ENCODE measurements around the gene PARS2.

PARS2 gene

DNA sequence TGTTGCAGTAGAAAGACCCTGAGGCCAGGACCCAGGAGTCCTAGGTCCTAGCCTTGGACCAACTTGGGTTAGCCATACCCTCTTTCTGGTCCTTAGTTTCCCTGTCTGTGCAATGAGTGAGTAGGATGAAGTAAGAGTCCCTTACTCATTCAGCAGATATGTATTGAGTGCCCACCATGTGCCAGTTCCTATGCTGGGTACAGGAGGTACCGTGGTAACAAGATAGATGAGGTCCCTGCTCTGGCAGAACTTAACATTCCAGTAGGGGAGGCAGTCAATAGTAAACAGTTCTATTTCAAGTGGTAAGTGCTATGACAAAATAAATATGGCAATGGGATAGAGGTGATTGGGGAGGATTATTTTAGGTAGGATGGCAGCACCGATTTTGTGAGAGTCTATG is 18.3 kb upstream of the PARS2 start:
- TF ChIP-seq FOXM1 (IDR thresholded peaks at IDR 0.05; ENCODE audit: borderline replicate concordance, low read depth) (no peak), TCF12 (IDR thresholded peaks at IDR 0.05; ENCODE audit: low read depth) (no peak), CEBPB (IDR thresholded peaks at IDR 0.05) (no peak), TAF1 (IDR thresholded peaks at IDR 0.05; ENCODE audit: low read depth) (no peak), NFIC (IDR thresholded peaks at IDR 0.05) (no peak), RAD21 (IDR thresholded peaks at IDR 0.05; ENCODE audit: low read depth) (no peak)
- TF ChIP-seq, protein P1, sequence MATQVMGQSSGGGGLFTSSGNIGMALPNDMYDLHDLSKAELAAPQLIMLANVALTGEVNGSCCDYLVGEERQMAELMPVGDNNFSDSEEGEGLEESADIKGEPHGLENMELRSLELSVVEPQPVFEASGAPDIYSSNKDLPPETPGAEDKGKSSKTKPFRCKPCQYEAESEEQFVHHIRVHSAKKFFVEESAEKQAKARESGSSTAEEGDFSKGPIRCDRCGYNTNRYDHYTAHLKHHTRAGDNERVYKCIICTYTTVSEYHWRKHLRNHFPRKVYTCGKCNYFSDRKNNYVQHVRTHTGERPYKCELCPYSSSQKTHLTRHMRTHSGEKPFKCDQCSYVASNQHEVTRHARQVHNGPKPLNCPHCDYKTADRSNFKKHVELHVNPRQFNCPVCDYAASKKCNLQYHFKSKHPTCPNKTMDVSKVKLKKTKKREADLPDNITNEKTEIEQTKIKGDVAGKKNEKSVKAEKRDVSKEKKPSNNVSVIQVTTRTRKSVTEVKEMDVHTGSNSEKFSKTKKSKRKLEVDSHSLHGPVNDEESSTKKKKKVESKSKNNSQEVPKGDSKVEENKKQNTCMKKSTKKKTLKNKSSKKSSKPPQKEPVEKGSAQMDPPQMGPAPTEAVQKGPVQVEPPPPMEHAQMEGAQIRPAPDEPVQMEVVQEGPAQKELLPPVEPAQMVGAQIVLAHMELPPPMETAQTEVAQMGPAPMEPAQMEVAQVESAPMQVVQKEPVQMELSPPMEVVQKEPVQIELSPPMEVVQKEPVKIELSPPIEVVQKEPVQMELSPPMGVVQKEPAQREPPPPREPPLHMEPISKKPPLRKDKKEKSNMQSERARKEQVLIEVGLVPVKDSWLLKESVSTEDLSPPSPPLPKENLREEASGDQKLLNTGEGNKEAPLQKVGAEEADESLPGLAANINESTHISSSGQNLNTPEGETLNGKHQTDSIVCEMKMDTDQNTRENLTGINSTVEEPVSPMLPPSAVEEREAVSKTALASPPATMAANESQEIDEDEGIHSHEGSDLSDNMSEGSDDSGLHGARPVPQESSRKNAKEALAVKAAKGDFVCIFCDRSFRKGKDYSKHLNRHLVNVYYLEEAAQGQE (IDR thresholded peaks at IDR 0.05; ENCODE audit: low read depth), result no peak

DNA sequence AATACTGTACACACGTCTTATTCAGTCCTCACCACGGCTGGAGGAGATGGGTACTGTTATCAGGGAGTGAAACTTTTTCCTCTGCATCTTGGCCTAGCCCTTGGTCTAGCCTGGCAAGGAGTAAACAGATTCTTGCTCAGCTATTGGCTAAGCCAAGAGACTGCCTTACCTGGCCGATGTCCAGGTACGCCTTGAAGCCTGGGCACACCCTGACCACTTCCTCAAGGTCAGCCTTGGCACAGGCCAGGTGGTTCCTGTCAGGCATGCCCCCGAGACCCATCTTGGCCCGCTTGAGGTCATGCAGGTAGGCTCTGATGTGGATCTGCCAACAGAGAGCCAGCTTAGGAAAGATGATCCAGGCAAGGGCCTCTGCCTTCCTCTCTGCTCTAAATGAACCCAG is 17.8 kb upstream of the PARS2 start:
- no peak for TF ChIP-seq ZBTB7A (IDR thresholded peaks at IDR 0.05; ENCODE audit: low read depth)
- no peak for TF ChIP-seq TAF1 (IDR thresholded peaks at IDR 0.05; ENCODE audit: low read depth)
- TF ChIP-seq NFIC (IDR thresholded peaks at IDR 0.05), result no peak

DNA sequence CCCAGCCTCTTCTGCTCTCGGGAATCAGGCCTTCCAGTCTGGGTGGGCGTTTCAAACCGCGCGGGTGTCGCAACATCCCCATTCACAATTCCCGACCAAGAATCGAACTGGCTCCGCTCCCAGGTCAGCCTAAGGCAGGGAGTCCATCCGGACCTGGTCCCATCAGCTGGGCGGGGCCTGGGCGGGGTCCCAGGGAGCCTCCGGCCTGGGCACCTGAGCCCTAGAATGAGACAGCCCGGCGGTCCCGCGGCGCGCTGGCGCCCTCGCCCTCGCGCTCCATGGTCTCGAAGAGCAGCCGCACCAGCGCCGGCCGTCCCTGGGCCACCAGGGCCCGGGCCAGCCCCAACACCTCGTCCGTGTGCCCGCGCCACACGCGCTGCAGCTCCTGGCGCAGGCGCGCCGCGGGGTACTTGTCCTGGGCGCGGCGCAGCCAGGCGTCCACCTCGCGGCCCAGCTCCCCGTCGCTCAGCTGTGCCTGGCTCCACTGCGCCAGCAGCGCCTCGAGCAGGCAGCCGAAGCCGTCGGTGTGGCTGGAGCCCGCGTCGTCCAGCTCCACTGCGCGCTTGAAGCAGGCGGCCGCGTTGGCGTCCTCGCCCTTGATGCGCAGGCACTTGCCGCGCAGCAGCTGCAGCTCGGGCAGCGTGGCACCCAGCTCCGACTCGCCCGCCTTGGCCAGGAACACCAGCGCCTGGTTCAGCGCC is 16.9 kb upstream of the PARS2 start:
- TF ChIP-seq RAD21 (IDR thresholded peaks at IDR 0.05; ENCODE audit: low read depth) (no peak), ZBTB7A (IDR thresholded peaks at IDR 0.05; ENCODE audit: low read depth) (no peak), CEBPB (IDR thresholded peaks at IDR 0.05) (0 out of 2 replicates have a peak, but pooled peaks have one; percentile 21), TAF1 (IDR thresholded peaks at IDR 0.05; ENCODE audit: low read depth) (no peak), FOXM1 (IDR thresholded peaks at IDR 0.05; ENCODE audit: borderline replicate concordance, low read depth) (no peak)
- TF ChIP-seq, protein P2, sequence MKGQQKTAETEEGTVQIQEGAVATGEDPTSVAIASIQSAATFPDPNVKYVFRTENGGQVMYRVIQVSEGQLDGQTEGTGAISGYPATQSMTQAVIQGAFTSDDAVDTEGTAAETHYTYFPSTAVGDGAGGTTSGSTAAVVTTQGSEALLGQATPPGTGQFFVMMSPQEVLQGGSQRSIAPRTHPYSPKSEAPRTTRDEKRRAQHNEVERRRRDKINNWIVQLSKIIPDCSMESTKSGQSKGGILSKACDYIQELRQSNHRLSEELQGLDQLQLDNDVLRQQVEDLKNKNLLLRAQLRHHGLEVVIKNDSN (IDR thresholded peaks at IDR 0.05), result no peak
- TF ChIP-seq, protein P1 (IDR thresholded peaks at IDR 0.05; ENCODE audit: low read depth), result no peak

DNA sequence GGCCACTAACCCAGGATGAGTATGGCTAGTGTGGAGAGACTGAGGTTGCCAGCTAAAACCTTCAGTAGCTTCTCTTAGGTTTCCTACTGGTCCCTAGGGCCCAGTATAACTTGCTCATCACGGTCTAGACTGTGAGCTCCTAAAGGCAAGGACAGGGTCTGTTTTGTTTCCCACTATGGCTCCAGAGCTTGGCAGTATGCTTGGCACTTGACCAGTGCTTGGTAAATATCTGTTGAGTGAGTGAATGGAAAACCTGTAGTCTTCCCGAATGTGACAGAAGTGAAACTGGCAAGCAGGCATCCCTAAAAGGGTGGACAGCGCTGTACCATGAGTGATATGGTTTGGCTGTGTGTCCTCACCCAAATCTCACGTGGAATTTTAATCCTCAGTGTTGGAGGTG is 13.1 kb upstream of the PARS2 start:
- no peak for TF ChIP-seq TAF1 (IDR thresholded peaks at IDR 0.05; ENCODE audit: low read depth)

DNA sequence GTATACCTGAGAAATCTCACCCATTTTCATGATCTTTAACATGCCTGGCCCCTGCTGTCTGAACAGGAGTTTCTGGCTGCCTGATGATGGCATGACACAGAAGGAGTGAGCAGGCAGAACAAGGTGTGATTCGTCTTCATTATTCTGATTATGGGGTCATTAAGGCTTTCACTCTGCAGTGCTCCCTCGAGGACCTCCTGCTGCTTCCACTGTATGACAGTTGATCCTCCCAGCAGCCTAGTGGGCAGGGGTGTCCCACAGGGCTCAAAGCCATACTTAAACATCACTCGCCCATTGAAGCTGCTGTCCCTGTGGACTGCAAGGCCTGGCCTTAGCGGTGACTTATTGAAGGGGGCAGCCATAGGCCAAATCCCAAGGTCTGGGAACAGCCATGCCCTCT is 12.7 kb upstream of the PARS2 start:
- no peak for TF ChIP-seq RAD21 (IDR thresholded peaks at IDR 0.05; ENCODE audit: low read depth)
- no peak for TF ChIP-seq YY1 (IDR thresholded peaks at IDR 0.05; ENCODE audit: low read depth)
- TF ChIP-seq TAF1 (IDR thresholded peaks at IDR 0.05; ENCODE audit: low read depth), result no peak
- no peak for TF ChIP-seq CEBPB (IDR thresholded peaks at IDR 0.05)
- no peak for TF ChIP-seq ZBTB7A (IDR thresholded peaks at IDR 0.05; ENCODE audit: low read depth)
- no peak for TF ChIP-seq EGR1 (IDR thresholded peaks at IDR 0.05)
- no peak for TF ChIP-seq TEAD4 (IDR thresholded peaks at IDR 0.05)
- no peak for TF ChIP-seq CREB1 (IDR thresholded peaks at IDR 0.05; ENCODE audit: low read depth)
- TF ChIP-seq, protein P1 (IDR thresholded peaks at IDR 0.05; ENCODE audit: low read depth), result no peak
- no peak for TF ChIP-seq EP300 (IDR thresholded peaks at IDR 0.05; ENCODE audit: borderline replicate concordance)
- TF ChIP-seq TCF12 (IDR thresholded peaks at IDR 0.05; ENCODE audit: low read depth), result no peak
- no peak for TF ChIP-seq FOXM1 (IDR thresholded peaks at IDR 0.05; ENCODE audit: borderline replicate concordance, low read depth)
- TF ChIP-seq, protein P3, sequence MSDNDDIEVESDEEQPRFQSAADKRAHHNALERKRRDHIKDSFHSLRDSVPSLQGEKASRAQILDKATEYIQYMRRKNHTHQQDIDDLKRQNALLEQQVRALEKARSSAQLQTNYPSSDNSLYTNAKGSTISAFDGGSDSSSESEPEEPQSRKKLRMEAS (IDR thresholded peaks at IDR 0.05), result no peak
- no peak for TF ChIP-seq NFIC (IDR thresholded peaks at IDR 0.05)
- TF ChIP-seq, protein P2 (IDR thresholded peaks at IDR 0.05), result no peak
